ENCODE data around the gene WWOX. TPM values are rescaled to one million over a fixed set of nuclear protein-coding genes. Genes with fewer than 3 reads are reported as not detected.

The WWOX gene
- total RNA-seq, 6 donors from 2014 or later, result 18.7 to 167 (median 31.0) TPM

GRCh38 chr16:79211586-79211985, 1112.1 kb downstream of the WWOX start:
- Histone ChIP-seq H3K4me1 (no peaks in the 10 kb centered on the region), H3K36me3 (no peaks in the 10 kb centered on the region), H3K9me3 (no peaks in the 10 kb centered on the region), H3K27me3 (no peaks in the 10 kb centered on the region), H3K4me3 (no peak overlapping the region), H3K27ac (no peak overlapping the region)
- no peak for ATAC-seq (ENCODE audit: low FRiP score in 2 of 2)
- DNase-seq, result peak in 1 of 2 donors; percentile 69
- TF ChIP-seq CTCF (IDR thresholded peaks at IDR 0.05) (no peak), EP300 (IDR thresholded peaks at IDR 0.05) (no peak), POLR2AphosphoS5 (IDR thresholded peaks at IDR 0.05) (no peak), POLR2A (IDR thresholded peaks at IDR 0.05) (no peak)
- 93 to 97% methylated on average over 13 of the region's 13 CpGs for WGBS, 2 donors

GRCh38 chr16:79212114-79212791, 1112.8 kb downstream of the WWOX start:
- DNase-seq (no peak), ATAC-seq (ENCODE audit: low FRiP score in 2 of 2) (no peak)
- Histone ChIP-seq H3K27ac (no peak overlapping the region), H3K36me3 (no peaks in the 10 kb centered on the region), H3K9me3 (no peaks in the 10 kb centered on the region), H3K4me1 (no peaks in the 10 kb centered on the region), H3K27me3 (no peaks in the 10 kb centered on the region), H3K4me3 (no peak overlapping the region)
- TF ChIP-seq EP300 (IDR thresholded peaks at IDR 0.05), result no peak
- TF ChIP-seq CTCF (IDR thresholded peaks at IDR 0.05), result no peak
- 77 to 87% methylated on average over 10 of the region's 10 CpGs for WGBS, 2 donors

- no peak for TF ChIP-seq POLR2AphosphoS5 (IDR thresholded peaks at IDR 0.05)
- no peak for TF ChIP-seq EP300 (IDR thresholded peaks at IDR 0.05)
- TF ChIP-seq POLR2A (IDR thresholded peaks at IDR 0.05), result no peak
- peak in 1 of 6 experiments; percentile 6 for TF ChIP-seq CTCF (IDR thresholded peaks at IDR 0.05)
- Histone ChIP-seq H3K27ac (no peak overlapping the region), H3K27me3 (no peaks in the 10 kb centered on the region), H3K36me3 (no peaks in the 10 kb centered on the region), H3K9me3 (no peaks in the 10 kb centered on the region), H3K4me3 (no peak overlapping the region), H3K4me1 (no peaks in the 10 kb centered on the region)
- ATAC-seq (ENCODE audit: low FRiP score in 2 of 2) (peak in 1 of 2 donors; percentile 35), DNase-seq (no peak)
- 59 to 60% methylated on average over 3 of the region's 3 CpGs for WGBS, 2 donors
These were observed 1113.8 kb downstream of the WWOX start for GRCh38 chr16:79213214-79213613.

GRCh38 chr16:79215289-79215688, 1115.8 kb downstream of the WWOX start:
- ATAC-seq (ENCODE audit: low FRiP score in 2 of 2) (no peak), DNase-seq (no peak)
- Histone ChIP-seq H3K4me1 (no peaks in the 10 kb centered on the region), H3K27ac (no peak overlapping the region), H3K27me3 (no peaks in the 10 kb centered on the region), H3K4me3 (no peak overlapping the region), H3K36me3 (no peaks in the 10 kb centered on the region), H3K9me3 (no peaks in the 10 kb centered on the region)
- 66 to 74% methylated on average over 4 of the region's 4 CpGs for WGBS, 2 donors
- TF ChIP-seq EP300 (IDR thresholded peaks at IDR 0.05) (no peak), POLR2A (IDR thresholded peaks at IDR 0.05) (no peak), CTCF (IDR thresholded peaks at IDR 0.05) (no peak), POLR2AphosphoS5 (IDR thresholded peaks at IDR 0.05) (no peak)

- WGBS, 2 donors, result 78 to 87% methylated on average over 6 of the region's 6 CpGs
- DNase-seq (no peak), ATAC-seq (ENCODE audit: low FRiP score in 2 of 2) (no peak)
- Histone ChIP-seq H3K4me1 (no peaks in the 10 kb centered on the region), H3K27ac (no peak overlapping the region), H3K9me3 (no peaks in the 10 kb centered on the region), H3K36me3 (no peaks in the 10 kb centered on the region), H3K27me3 (no peaks in the 10 kb centered on the region), H3K4me3 (no peak overlapping the region)
- TF ChIP-seq CTCF (IDR thresholded peaks at IDR 0.05), result no peak
- TF ChIP-seq POLR2A (IDR thresholded peaks at IDR 0.05), result no peak
These were observed 1118.0 kb downstream of the WWOX start for GRCh38 chr16:79217375-79218011.
